ENCODE results near the gene SCAMP2.

- no peak for TF ChIP-seq GATA2 (IDR thresholded peaks at IDR 0.05; ENCODE audit: low read depth, low read length)
- TF ChIP-seq GATA3 (IDR thresholded peaks at IDR 0.05; ENCODE audit: low read depth, low read length), result no peak
Observed at GRCh38 chr15:74824976-74825375, 48.2 kb downstream of the SCAMP2 start.
